Melanocyte of skin (primary cell): ENCODE data around the gene B4GALNT4. TPM values are rescaled to one million over a fixed set of nuclear protein-coding genes. Genes with fewer than 3 reads are reported as not detected.

Experiments
- total RNA-seq, 2 donors: library from RNA; depleted of rRNA; stranded (reverse); fragments of >200 nt; gene quantifications; 2 replicates each; pipeline ENCODE4 v1.2.3, GENCODE V29; 2012

B4GALNT4 gene, protein sequence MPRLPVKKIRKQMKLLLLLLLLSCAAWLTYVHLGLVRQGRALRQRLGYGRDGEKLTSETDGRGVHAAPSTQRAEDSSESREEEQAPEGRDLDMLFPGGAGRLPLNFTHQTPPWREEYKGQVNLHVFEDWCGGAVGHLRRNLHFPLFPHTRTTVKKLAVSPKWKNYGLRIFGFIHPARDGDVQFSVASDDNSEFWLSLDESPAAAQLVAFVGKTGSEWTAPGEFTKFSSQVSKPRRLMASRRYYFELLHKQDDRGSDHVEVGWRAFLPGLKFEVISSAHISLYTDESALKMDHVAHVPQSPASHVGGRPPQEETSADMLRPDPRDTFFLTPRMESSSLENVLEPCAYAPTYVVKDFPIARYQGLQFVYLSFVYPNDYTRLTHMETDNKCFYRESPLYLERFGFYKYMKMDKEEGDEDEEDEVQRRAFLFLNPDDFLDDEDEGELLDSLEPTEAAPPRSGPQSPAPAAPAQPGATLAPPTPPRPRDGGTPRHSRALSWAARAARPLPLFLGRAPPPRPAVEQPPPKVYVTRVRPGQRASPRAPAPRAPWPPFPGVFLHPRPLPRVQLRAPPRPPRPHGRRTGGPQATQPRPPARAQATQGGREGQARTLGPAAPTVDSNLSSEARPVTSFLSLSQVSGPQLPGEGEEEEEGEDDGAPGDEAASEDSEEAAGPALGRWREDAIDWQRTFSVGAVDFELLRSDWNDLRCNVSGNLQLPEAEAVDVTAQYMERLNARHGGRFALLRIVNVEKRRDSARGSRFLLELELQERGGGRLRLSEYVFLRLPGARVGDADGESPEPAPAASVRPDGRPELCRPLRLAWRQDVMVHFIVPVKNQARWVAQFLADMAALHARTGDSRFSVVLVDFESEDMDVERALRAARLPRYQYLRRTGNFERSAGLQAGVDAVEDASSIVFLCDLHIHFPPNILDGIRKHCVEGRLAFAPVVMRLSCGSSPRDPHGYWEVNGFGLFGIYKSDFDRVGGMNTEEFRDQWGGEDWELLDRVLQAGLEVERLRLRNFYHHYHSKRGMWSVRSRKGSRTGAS
- total RNA-seq, result 10 to 100 TPM in 1 of 2 donors, 1 to 10 TPM in 1; 5.0 to 15.8 TPM

DNA sequence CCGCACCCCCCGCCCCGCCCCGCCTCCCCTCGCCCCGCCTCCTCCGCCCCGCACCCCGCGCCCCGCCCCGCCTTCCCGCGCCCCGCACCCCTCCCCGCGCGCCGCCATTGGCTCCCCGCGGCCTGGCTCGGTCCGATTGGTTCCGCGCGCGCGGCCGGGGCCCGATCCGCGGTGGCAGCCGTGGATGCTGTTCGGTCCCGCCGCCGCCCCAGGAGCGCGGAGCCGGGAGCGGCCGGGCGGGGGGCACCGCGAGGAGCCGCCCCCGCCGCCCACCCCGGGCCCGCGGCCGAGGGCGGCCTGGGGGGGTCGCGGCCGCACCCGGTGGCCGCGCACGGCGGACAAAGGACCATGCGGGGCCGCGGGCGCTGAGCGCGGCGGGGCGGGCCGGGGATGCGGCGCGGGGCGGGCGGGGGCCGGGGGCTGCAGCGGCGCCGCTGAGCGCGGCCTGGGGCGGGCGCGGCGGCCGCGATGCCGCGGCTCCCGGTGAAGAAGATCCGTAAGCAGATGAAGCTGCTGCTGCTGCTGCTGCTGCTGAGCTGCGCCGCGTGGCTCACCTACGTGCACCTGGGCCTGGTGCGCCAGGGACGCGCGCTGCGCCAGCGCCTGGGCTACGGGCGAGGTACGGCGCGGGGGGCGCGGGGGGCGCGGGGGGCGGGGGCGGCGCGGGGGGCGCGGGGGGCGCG is at the start of gene B4GALNT4:
B4GALNT4 (plus strand) TSS at position 164 of the 683 bp plus-strand sequence; CDS start at position 469, 305 bp downstream.

DNA sequence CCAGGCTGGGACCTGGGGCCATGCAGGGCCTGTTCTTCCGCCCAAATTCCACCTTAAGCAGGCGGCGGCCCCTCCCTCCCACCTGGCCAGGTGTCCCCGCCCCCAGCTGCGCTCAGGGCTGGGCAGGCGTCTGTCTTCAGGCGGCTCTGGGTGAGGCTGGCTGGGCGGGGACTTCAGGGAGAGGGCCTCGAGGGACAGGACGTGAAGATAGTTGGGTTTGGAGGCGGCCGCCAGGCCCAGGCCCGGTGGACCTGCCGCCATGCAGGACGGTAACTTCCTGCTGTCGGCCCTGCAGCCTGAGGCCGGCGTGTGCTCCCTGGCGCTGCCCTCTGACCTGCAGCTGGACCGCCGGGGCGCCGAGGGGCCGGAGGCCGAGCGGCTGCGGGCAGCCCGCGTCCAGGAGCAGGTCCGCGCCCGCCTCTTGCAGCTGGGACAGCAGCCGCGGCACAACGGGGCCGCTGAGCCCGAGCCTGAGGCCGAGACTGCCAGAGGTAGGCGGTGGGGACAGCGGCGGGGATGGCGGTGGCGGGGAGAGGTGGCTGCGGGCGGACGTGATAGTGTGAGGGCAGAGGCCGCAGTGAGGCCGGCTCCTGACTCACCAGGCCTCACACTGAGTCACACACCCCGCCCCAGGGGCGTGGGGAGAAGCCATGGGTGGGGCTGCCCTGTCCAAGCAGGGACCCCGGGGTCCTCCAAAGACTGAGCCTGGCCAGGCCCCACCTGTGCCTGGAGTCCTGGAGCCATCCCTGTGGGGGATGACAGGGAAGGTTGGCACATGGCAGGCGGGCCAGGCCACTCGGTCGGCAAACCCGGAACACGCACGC is 24.9 kb downstream of the B4GALNT4 start, which contains the start of gene PKP3:
PKP3 (plus strand) TSS at position 176 of the 824 bp plus-strand sequence; CDS start at position 260, 84 bp downstream.

Other genes with a start within 250 kb of the B4GALNT4 start
- gene SCGB1C1, start 176.4 kb upstream of the B4GALNT4 start, total RNA-seq, result not detected
- 10 to 100 TPM in 1 of 2 donors, 1 to 10 TPM in 1; 10.0 to 11.7 TPM for gene BET1L, start 162.1 kb upstream of the B4GALNT4 start, total RNA-seq
- gene RIC8A, start 161.8 kb upstream of the B4GALNT4 start, total RNA-seq, result 10 to 100 TPM; 91.2 to 96.4 TPM
- gene SIRT3, start 133.2 kb upstream of the B4GALNT4 start, total RNA-seq, result 1 to 10 TPM; 6.3 to 6.5 TPM
- 100 to 1,000 TPM; 109 to 159 TPM for gene PSMD13, start 132.5 kb upstream of the B4GALNT4 start, total RNA-seq
- under 1 TPM in 1 of 2 donors, not detected in 1; under 0.01 TPM for gene NLRP6, start 91.1 kb upstream of the B4GALNT4 start, total RNA-seq
- gene PGGHG, start 80.4 kb upstream of the B4GALNT4 start, total RNA-seq, result 1 to 10 TPM; 3.4 to 5.7 TPM
- gene IFITM5, start 70.0 kb upstream of the B4GALNT4 start, total RNA-seq, result not detected
- gene IFITM2, start 61.7 kb upstream of the B4GALNT4 start, total RNA-seq, result 10 to 100 TPM; 29.6 to 48.5 TPM
- 100 to 1,000 TPM; 611 to 715 TPM for gene IFITM1, start 55.5 kb upstream of the B4GALNT4 start, total RNA-seq
- 100 to 1,000 TPM; 292 to 341 TPM for gene IFITM3, start 48.6 kb upstream of the B4GALNT4 start, total RNA-seq
- 1 to 10 TPM; 1.3 to 1.4 TPM for gene PKP3, start 24.7 kb downstream of the B4GALNT4 start, total RNA-seq
- gene SIGIRR, start 45.5 kb downstream of the B4GALNT4 start, total RNA-seq, result 10 to 100 TPM; 29.6 to 54.7 TPM
- gene ANO9, start 72.5 kb downstream of the B4GALNT4 start, total RNA-seq, result under 1 TPM in 1 of 2 donors, not detected in 1; under 0.01 TPM
- gene PTDSS2, start 80.8 kb downstream of the B4GALNT4 start, total RNA-seq, result 10 to 100 TPM; 38.9 to 44.0 TPM
- gene RNH1, start 137.7 kb downstream of the B4GALNT4 start, total RNA-seq, result 100 to 1,000 TPM; 203 to 262 TPM
- gene HRAS, start 166.1 kb downstream of the B4GALNT4 start, total RNA-seq, result 10 to 100 TPM; 29.6 to 64.6 TPM
- gene LRRC56, start 168.0 kb downstream of the B4GALNT4 start, total RNA-seq, result under 1 TPM; under 0.01 to 0.33 TPM
- 1 to 10 TPM in 1 of 2 donors, under 1 TPM in 1; 0.67 to 1.4 TPM for gene LMNTD2, start 191.2 kb downstream of the B4GALNT4 start, total RNA-seq
- gene RASSF7, start 191.5 kb downstream of the B4GALNT4 start, total RNA-seq, result 1 to 10 TPM; 2.1 to 7.3 TPM
- gene PHRF1, start 207.0 kb downstream of the B4GALNT4 start, total RNA-seq, result 10 to 100 TPM; 21.7 to 32.3 TPM
- 100 to 1,000 TPM; 148 to 177 TPM for gene IRF7, start 246.5 kb downstream of the B4GALNT4 start, total RNA-seq